Measurements from ENCODE around the gene C12orf56. TPM values are rescaled to one million over a fixed set of nuclear protein-coding genes. Genes with fewer than 3 reads are reported as not detected.

Gene C12orf56
- total and polyA plus RNA-seq, 5 experiments from 2014 or later, result 0.08 TPM; not detected in 4

GRCh38 chr12:64252681-64253080 lies 137.9 kb downstream of the C12orf56 start:
- Mint-ChIP-seq H3K4me3 (no peak overlapping the region), H3K36me3 (no peaks in the 10 kb centered on the region), H3K9me3 (no peaks in the 10 kb centered on the region), H3K27me3 (peaks cover 0 to 2% (median 0%) of the 10 kb centered on the region in 5 donors), H3K27ac (no peak overlapping the region), H3K4me1 (peaks cover 0 to 1% (median 0%) of the 10 kb centered on the region in 4 donors)
- POLR2A ChIA-PET, result no interaction called here
- no peak for ATAC-seq
- DNase-seq, result no peak

GRCh38 chr12:64243809-64244208 lies 146.7 kb downstream of the C12orf56 start:
- Mint-ChIP-seq H3K27ac (peak overlapping the region in 1 of 10 donors; percentile 41), H3K4me3 (no peak overlapping the region), H3K27me3 (peaks cover 0 to 5% (median 0%) of the 10 kb centered on the region in 5 donors)

GRCh38 chr12:64240781-64241180 lies 149.8 kb downstream of the C12orf56 start:
- Mint-ChIP-seq H3K36me3 (peaks cover 0 to 2% (median 0%) of the 10 kb centered on the region in 3 donors), H3K9me3 (no peaks in the 10 kb centered on the region), H3K4me3 (no peak overlapping the region), H3K27me3 (peaks cover 0 to 7% (median 3%) of the 10 kb centered on the region in 5 donors), H3K4me1 (no peaks in the 10 kb centered on the region), H3K27ac (no peak overlapping the region)
- ATAC-seq (no peak), DNase-seq (no peak)
- POLR2A ChIA-PET, result no interaction called here

More at GRCh38 chr12:64243809-64244208, 146.7 kb downstream of the C12orf56 start:
- Mint-ChIP-seq H3K4me1 (no peaks in the 10 kb centered on the region), H3K9me3 (no peaks in the 10 kb centered on the region), H3K36me3 (no peaks in the 10 kb centered on the region)
- DNase-seq, result no peak
- ATAC-seq, result no peak
- POLR2A ChIA-PET, result no interaction called here

GRCh38 chr12:64237382-64237781 lies 153.2 kb downstream of the C12orf56 start:
- Mint-ChIP-seq H3K27me3 (peaks cover 0 to 8% (median 6%) of the 10 kb centered on the region in 5 donors), H3K36me3 (peaks cover 0 to 2% (median 1%) of the 10 kb centered on the region in 3 donors), H3K9me3 (no peaks in the 10 kb centered on the region), H3K27ac (no peak overlapping the region), H3K4me1 (no peaks in the 10 kb centered on the region), H3K4me3 (no peak overlapping the region)
- ATAC-seq (no peak), DNase-seq (no peak)
- POLR2A ChIA-PET, result no interaction called here

GRCh38 chr12:64236549-64236948 lies 154.0 kb downstream of the C12orf56 start:
- Mint-ChIP-seq H3K4me1 (no peaks in the 10 kb centered on the region), H3K36me3 (peaks cover 0 to 2% (median 2%) of the 10 kb centered on the region in 3 donors), H3K9me3 (no peaks in the 10 kb centered on the region), H3K27me3 (peaks cover 0 to 11% (median 4%) of the 10 kb centered on the region in 5 donors), H3K4me3 (no peak overlapping the region), H3K27ac (no peak overlapping the region)
- POLR2A ChIA-PET, result no interaction called here
- no peak for DNase-seq
- ATAC-seq, result no peak

- Mint-ChIP-seq H3K4me3 (no peak overlapping the region), H3K4me1 (no peaks in the 10 kb centered on the region), H3K27ac (no peak overlapping the region), H3K36me3 (peaks cover 0 to 7% (median 2%) of the 10 kb centered on the region in 3 donors), H3K27me3 (peaks cover 9 to 20% (median 15%) of the 10 kb centered on the region in 5 donors), H3K9me3 (no peaks in the 10 kb centered on the region)
- DNase-seq (no peak), ATAC-seq (no peak)
- POLR2A ChIA-PET, result interaction anchor here (0.6 kb wide), 1 partner anchor 417 kb away, joined by 3 read pairs; no protein-coding TSS in a partner anchor
These were observed 158.4 kb downstream of the C12orf56 start for GRCh38 chr12:64232196-64232595.

- no peak for ATAC-seq
- no peak for DNase-seq
- POLR2A ChIA-PET, result no interaction called here
- H3K36me3 Mint-ChIP-seq, result peaks cover 0 to 5% (median 2%) of the 10 kb centered on the region in 3 donors
- no peaks in the 10 kb centered on the region for H3K9me3 Mint-ChIP-seq
- no peaks in the 10 kb centered on the region for H3K4me1 Mint-ChIP-seq
- H3K27me3 Mint-ChIP-seq, result peaks cover 8 to 23% (median 19%) of the 10 kb centered on the region in 5 donors
- H3K4me3 Mint-ChIP-seq, result no peak overlapping the region
- no peak overlapping the region for H3K27ac Mint-ChIP-seq
These were observed 160.8 kb downstream of the C12orf56 start for GRCh38 chr12:64229796-64230195.

- no peak for DNase-seq
- Mint-ChIP-seq H3K27ac (no peak overlapping the region), H3K9me3 (no peaks in the 10 kb centered on the region), H3K27me3 (peaks cover 8 to 23% (median 15%) of the 10 kb centered on the region in 5 donors), H3K36me3 (peaks cover 0 to 5% (median 2%) of the 10 kb centered on the region in 3 donors), H3K4me3 (no peak overlapping the region), H3K4me1 (no peaks in the 10 kb centered on the region)
- no peak for ATAC-seq
- POLR2A ChIA-PET, result no interaction called here
These were observed 161.3 kb downstream of the C12orf56 start for GRCh38 chr12:64229240-64229639.

GRCh38 chr12:64225626-64226025 lies 164.9 kb downstream of the C12orf56 start:
- POLR2A ChIA-PET, result no interaction called here
- Mint-ChIP-seq H3K36me3 (peaks cover 0 to 3% (median 0%) of the 10 kb centered on the region in 3 donors), H3K4me1 (peaks cover 7 to 25% (median 19%) of the 10 kb centered on the region in 4 donors), H3K9me3 (no peaks in the 10 kb centered on the region), H3K27me3 (peaks cover 7 to 23% (median 11%) of the 10 kb centered on the region in 5 donors), H3K4me3 (no peak overlapping the region), H3K27ac (peak overlapping the region in 1 of 10 donors; percentile 49)
- no peak for DNase-seq
- ATAC-seq, result no peak

GRCh38 chr12:64222009-64222765 lies 168.4 kb downstream of the C12orf56 start, which contains the start of gene KICS2:
KICS2 (minus strand) TSS chr12:64222296; CDS start chr12:64222237, 59 bp downstream.
- peaks cover 15 to 54% (median 41%) of the 10 kb centered on the region in 4 donors for H3K4me1 Mint-ChIP-seq
- ATAC-seq (peak; percentile 88 to 92), DNase-seq (peak; percentile 83 to 95 (median 91))
- H3K27me3 Mint-ChIP-seq, result peaks cover 0 to 8% (median 3%) of the 10 kb centered on the region in 5 donors
- POLR2A ChIA-PET, result interaction anchor here (0.5 to 1.8 kb wide), 4 partner anchors 182 to 1602 kb away, joined by 3 to 12 read pairs (median 6); partner anchors contain the start of genes DPY19L2, HMGA2 and XPOT
- peak within 1 kb of the TSS; percentile 97 to 100 (median 99) for H3K27ac Mint-ChIP-seq
- H3K36me3 Mint-ChIP-seq, result no peaks in the 10 kb centered on the region
- H3K9me3 Mint-ChIP-seq, result no peaks in the 10 kb centered on the region
- peak within 1 kb of the TSS; percentile 92 to 100 (median 98) for H3K4me3 Mint-ChIP-seq

GRCh38 chr12:64221651-64222008 lies 168.9 kb downstream of the C12orf56 start:
- H3K9me3 Mint-ChIP-seq, result no peaks in the 10 kb centered on the region
- peak overlapping the region; percentile 92 to 100 (median 98) for H3K4me3 Mint-ChIP-seq
- H3K36me3 Mint-ChIP-seq, result no peaks in the 10 kb centered on the region

GRCh38 chr12:64220046-64220445 lies 170.5 kb downstream of the C12orf56 start:
- Mint-ChIP-seq H3K27me3 (peaks cover 0 to 1% (median 0%) of the 10 kb centered on the region in 5 donors), H3K4me3 (peak overlapping the region in 3 of 10 donors; percentile 12 to 39 (median 18)), H3K9me3 (no peaks in the 10 kb centered on the region), H3K27ac (peak overlapping the region in 1 of 10 donors; percentile 5), H3K36me3 (peaks cover 0 to 6% (median 4%) of the 10 kb centered on the region in 3 donors), H3K4me1 (peaks cover 18 to 54% (median 41%) of the 10 kb centered on the region in 4 donors)
- POLR2A ChIA-PET, result no interaction called here
- no peak for DNase-seq
- no peak for ATAC-seq

More at GRCh38 chr12:64221651-64222008, 168.9 kb downstream of the C12orf56 start:
- ATAC-seq (peak; percentile 31 to 34), DNase-seq (peak in 6 of 10 donors; percentile 39 to 76 (median 48))
- H3K27me3 Mint-ChIP-seq, result peaks cover 0 to 6% (median 3%) of the 10 kb centered on the region in 5 donors
- POLR2A ChIA-PET, result interaction anchor here (1.0 to 1.8 kb wide), 3 partner anchors 182 to 553 kb away, joined by 3 to 12 read pairs (median 9); partner anchors contain the start of genes DPY19L2 and XPOT
- H3K27ac Mint-ChIP-seq, result peak overlapping the region; percentile 97 to 100 (median 99)
- peaks cover 16 to 54% (median 41%) of the 10 kb centered on the region in 4 donors for H3K4me1 Mint-ChIP-seq

- peaks cover 0 to 13% (median 9%) of the 10 kb centered on the region in 3 donors for H3K36me3 Mint-ChIP-seq
- POLR2A ChIA-PET, result interaction anchor here (0.7 kb wide), 1 partner anchor 290 kb away, joined by 5 read pairs; no protein-coding TSS in a partner anchor
- peaks cover 18 to 54% (median 41%) of the 10 kb centered on the region in 4 donors for H3K4me1 Mint-ChIP-seq
- H3K9me3 Mint-ChIP-seq, result no peaks in the 10 kb centered on the region
- H3K27me3 Mint-ChIP-seq, result no peaks in the 10 kb centered on the region
- DNase-seq, result no peak
- peak overlapping the region in 6 of 10 donors; percentile 11 to 60 (median 26) for H3K4me3 Mint-ChIP-seq
- no peak for ATAC-seq
- H3K27ac Mint-ChIP-seq, result peak overlapping the region in 7 of 10 donors; percentile 4 to 81 (median 46)
These were observed 171.4 kb downstream of the C12orf56 start for GRCh38 chr12:64219145-64219544.
